GM12891 (cell line): ENCODE results near the gene ANKRD34C.

Source experiments
- PAX5 ChIP-seq: IDR thresholded peaks from 2 replicates; pipeline ENCODE4 v1.6.1; 2011; ENCODE audit warnings: low read length, moderate library complexity, mild to moderate bottlenecking; ENCODE audit not compliant: insufficient read depth, severe bottlenecking
- POLR2A ChIP-seq: IDR thresholded peaks from 2 replicates; pipeline ENCODE4 v1.6.1; 2011; ENCODE audit warnings: low read depth, low read length, control low read depth
- POLR2AphosphoS5 ChIP-seq: IDR thresholded peaks from 2 replicates; pipeline ENCODE4 v1.6.1; 2011; ENCODE audit warnings: low read depth, low read length, control low read depth
- POU2F2 ChIP-seq: IDR thresholded peaks from 2 replicates; pipeline ENCODE4 v1.6.1; 2011; ENCODE audit warnings: low read depth, mild to moderate bottlenecking, control low read depth, low read length, moderate library complexity
- SPI1 ChIP-seq: IDR thresholded peaks from 2 replicates; pipeline ENCODE4 v1.6.1; 2011; ENCODE audit warnings: low read depth, low read length, control low read depth
- TAF1 ChIP-seq: IDR thresholded peaks from 2 replicates; pipeline ENCODE4 v1.6.1; 2011; ENCODE audit warnings: low read depth, low read length, control low read depth

- TF ChIP-seq SPI1 (no peak), TAF1 (no peak), POLR2A (no peak), POLR2AphosphoS5 (no peak), PAX5 (no peak), POU2F2 (no peak)
These were observed 16.4 kb upstream of the ANKRD34C start for GRCh38 chr15:79265987-79266579.
